NCI-H82 (cell line): ENCODE measurements around the gene CUL3.
"Not testable (repeated sequence)": the region's sequence is repeated elsewhere in the genome, so short reads cannot be mapped to it uniquely, and the experiment has no call there.

ENCODE experiments used
- DNase-seq: peaks from one replicate; lab custom pipeline; 2025; lab: John Stamatoyannopoulos, UW

Gene CUL3

GRCh38 chr2:224585211-224586088 is at the start of gene CUL3:
Gene CUL3, minus strand, starts transcription at chr2:224585363. Its CDS starts 354 bp downstream, at chr2:224585009.
- DNase-seq: peak; percentile 100

GRCh38 chr2:224630659-224631550 is 45.7 kb upstream of the CUL3 start:
- DNase-seq: peak; percentile 85

- peak; percentile 39 for DNase-seq
These were observed 43.3 kb upstream of the CUL3 start for GRCh38 chr2:224628416-224628815.

GRCh38 chr2:224626735-224627134 is 41.6 kb upstream of the CUL3 start:
- DNase-seq: no peak

- no peak for DNase-seq
These were observed 28.6 kb upstream of the CUL3 start for GRCh38 chr2:224613543-224614286.

- no peak for DNase-seq
These were observed 27.4 kb upstream of the CUL3 start for GRCh38 chr2:224612578-224612977.

GRCh38 chr2:224611938-224612337 is 26.8 kb upstream of the CUL3 start:
- DNase-seq: no peak

GRCh38 chr2:224608104-224608503 is 22.9 kb upstream of the CUL3 start:
- no peak for DNase-seq

- DNase-seq: not testable (repeated sequence)
These were observed 18.8 kb upstream of the CUL3 start for GRCh38 chr2:224603746-224604500.

GRCh38 chr2:224602778-224603375 is 17.7 kb upstream of the CUL3 start:
- not testable (repeated sequence) for DNase-seq

- DNase-seq: no peak
These were observed 16.8 kb upstream of the CUL3 start for GRCh38 chr2:224601923-224602322.

GRCh38 chr2:224598678-224599077 is 13.5 kb upstream of the CUL3 start:
- no peak for DNase-seq

GRCh38 chr2:224596289-224596688 is 11.1 kb upstream of the CUL3 start:
- no peak for DNase-seq

GRCh38 chr2:224595518-224595917 is 10.4 kb upstream of the CUL3 start:
- no peak for DNase-seq

GRCh38 chr2:224594840-224595239 is 9.7 kb upstream of the CUL3 start:
- no peak for DNase-seq

GRCh38 chr2:224591220-224591619 is 6.1 kb upstream of the CUL3 start:
- DNase-seq: no peak

- DNase-seq: no peak
These were observed 1.0 kb upstream of the CUL3 start for GRCh38 chr2:224586127-224586695.

- DNase-seq: peak; percentile 54
These were observed 365 bp downstream of the CUL3 start for GRCh38 chr2:224584785-224585210.

- peak; percentile 57 for DNase-seq
These were observed 915 bp downstream of the CUL3 start for GRCh38 chr2:224584111-224584784.

GRCh38 chr2:224583033-224583432 is 2.1 kb downstream of the CUL3 start:
- DNase-seq: not testable (repeated sequence)
